ENCODE measurements around the gene ARHGAP26. TPM values are rescaled to one million over a fixed set of nuclear protein-coding genes. Genes with fewer than 3 reads are reported as not detected.

Gene ARHGAP26
- total RNA-seq, 1 donor from 2014 or later = 17.1 TPM

GRCh38 chr5:143011585-143011984, 241.4 kb downstream of the ARHGAP26 start:
- no peak overlapping the region for H3K4me3 ChIP-seq (ENCODE audit: low read depth, low read length)
- no peaks in the 10 kb centered on the region for H3K36me3 ChIP-seq (ENCODE audit: control insufficient read depth, insufficient read depth, low read length)
- no peaks in the 10 kb centered on the region for H3K27me3 ChIP-seq (ENCODE audit: control insufficient read depth, insufficient read depth, low read length)
- TF ChIP-seq, protein P1, sequence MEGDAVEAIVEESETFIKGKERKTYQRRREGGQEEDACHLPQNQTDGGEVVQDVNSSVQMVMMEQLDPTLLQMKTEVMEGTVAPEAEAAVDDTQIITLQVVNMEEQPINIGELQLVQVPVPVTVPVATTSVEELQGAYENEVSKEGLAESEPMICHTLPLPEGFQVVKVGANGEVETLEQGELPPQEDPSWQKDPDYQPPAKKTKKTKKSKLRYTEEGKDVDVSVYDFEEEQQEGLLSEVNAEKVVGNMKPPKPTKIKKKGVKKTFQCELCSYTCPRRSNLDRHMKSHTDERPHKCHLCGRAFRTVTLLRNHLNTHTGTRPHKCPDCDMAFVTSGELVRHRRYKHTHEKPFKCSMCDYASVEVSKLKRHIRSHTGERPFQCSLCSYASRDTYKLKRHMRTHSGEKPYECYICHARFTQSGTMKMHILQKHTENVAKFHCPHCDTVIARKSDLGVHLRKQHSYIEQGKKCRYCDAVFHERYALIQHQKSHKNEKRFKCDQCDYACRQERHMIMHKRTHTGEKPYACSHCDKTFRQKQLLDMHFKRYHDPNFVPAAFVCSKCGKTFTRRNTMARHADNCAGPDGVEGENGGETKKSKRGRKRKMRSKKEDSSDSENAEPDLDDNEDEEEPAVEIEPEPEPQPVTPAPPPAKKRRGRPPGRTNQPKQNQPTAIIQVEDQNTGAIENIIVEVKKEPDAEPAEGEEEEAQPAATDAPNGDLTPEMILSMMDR (IDR thresholded peaks at IDR 0.05; ENCODE audit: insufficient read depth, low read length, severe bottlenecking) = no peak
- DNase-seq (ENCODE audit: low read depth) (no peak), FAIRE-seq (no peak)

DNA sequence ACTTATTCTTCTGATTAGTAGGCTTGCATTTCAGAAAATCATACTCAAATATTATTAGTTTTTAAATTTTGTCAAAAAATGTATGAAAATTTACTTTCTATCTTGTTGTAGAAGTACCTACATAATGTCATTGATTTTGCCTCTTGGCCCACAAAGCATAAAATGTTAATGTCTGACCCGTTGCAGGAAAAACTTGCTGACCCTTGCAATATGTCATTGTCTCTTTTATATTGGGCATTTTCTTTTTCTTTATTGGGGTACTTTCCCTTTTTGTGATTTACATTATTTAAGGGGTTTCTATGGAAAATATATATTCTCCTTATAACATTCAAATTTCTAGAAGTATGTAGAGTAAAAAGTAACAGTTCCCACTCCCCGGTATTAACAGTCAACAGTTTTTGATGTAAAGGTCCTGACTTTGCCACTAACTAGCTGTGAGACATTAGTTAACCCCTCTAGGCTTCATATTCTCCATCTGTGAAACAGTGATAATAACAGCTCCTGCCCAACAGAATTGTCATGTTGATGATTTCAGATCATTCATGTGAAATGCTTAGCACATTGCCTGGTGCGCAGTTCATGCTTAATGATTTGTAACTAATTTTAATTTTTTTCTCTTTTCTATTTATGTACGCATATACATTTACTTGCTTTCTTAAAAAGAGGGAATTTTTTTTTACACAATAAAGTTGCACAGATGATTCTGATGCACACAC, 243.2 kb downstream of the ARHGAP26 start:
- TF ChIP-seq, protein P1 (IDR thresholded peaks at IDR 0.05; ENCODE audit: insufficient read depth, low read length, severe bottlenecking) = no peak
- Histone ChIP-seq H3K4me3 (ENCODE audit: low read depth, low read length) (no peak overlapping the region), H3K36me3 (ENCODE audit: control insufficient read depth, insufficient read depth, low read length) (no peaks in the 10 kb centered on the region), H3K27me3 (ENCODE audit: control insufficient read depth, insufficient read depth, low read length) (no peaks in the 10 kb centered on the region)
- DNase-seq (ENCODE audit: low read depth) (no peak), FAIRE-seq (no peak)

DNA sequence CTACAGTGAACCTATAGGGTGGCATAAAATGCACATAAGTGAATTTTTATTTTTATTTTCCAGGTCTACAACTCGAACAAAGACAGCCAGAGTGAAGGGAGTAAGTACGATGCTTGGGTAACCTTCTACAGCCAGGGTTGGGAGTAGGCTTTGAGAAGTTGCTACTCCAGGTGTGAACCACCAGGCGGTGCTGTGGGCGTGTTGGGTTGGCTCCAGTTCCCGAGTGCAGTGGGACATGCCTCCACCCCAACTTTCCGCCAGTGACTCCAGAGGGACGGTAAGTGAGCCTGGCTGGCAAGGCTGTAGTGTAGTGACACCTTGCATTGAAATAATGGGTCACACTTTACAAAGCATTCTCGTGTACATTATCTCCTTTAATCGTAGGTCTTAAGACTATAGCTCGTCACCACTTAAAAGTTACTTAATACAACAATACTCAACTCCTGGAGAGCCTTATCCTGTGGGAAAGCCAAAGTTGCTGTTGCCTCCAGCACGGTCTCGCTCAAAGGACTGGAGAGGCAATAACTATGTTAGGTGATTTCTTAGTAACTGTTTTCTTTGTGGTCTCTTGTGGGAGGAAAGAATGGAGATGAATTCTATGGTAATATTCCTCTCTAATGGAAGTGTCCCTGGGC, 244.0 kb downstream of the ARHGAP26 start:
- DNase-seq (ENCODE audit: low read depth) (no peak), FAIRE-seq (peak; percentile 66)
- TF ChIP-seq, protein P1 (IDR thresholded peaks at IDR 0.05; ENCODE audit: insufficient read depth, low read length, severe bottlenecking) = peak; percentile 61
- H3K4me3 ChIP-seq (ENCODE audit: low read depth, low read length) = no peak overlapping the region
- no peaks in the 10 kb centered on the region for H3K27me3 ChIP-seq (ENCODE audit: control insufficient read depth, insufficient read depth, low read length)
- H3K36me3 ChIP-seq (ENCODE audit: control insufficient read depth, insufficient read depth, low read length) = no peaks in the 10 kb centered on the region

- no peaks in the 10 kb centered on the region for H3K36me3 ChIP-seq (ENCODE audit: control insufficient read depth, insufficient read depth, low read length)
- DNase-seq (ENCODE audit: low read depth) (peak; percentile 70), FAIRE-seq (no peak)
- TF ChIP-seq, protein P1 (IDR thresholded peaks at IDR 0.05; ENCODE audit: insufficient read depth, low read length, severe bottlenecking) = peak; percentile 68
- H3K4me3 ChIP-seq (ENCODE audit: low read depth, low read length) = no peak overlapping the region
- H3K27me3 ChIP-seq (ENCODE audit: control insufficient read depth, insufficient read depth, low read length) = no peaks in the 10 kb centered on the region
Observed at GRCh38 chr5:143016777-143017516, 246.8 kb downstream of the ARHGAP26 start.

GRCh38 chr5:143017541-143017940, 247.4 kb downstream of the ARHGAP26 start:
- no peaks in the 10 kb centered on the region for H3K27me3 ChIP-seq (ENCODE audit: control insufficient read depth, insufficient read depth, low read length)
- DNase-seq (ENCODE audit: low read depth) (no peak), FAIRE-seq (no peak)
- H3K36me3 ChIP-seq (ENCODE audit: control insufficient read depth, insufficient read depth, low read length) = no peaks in the 10 kb centered on the region
- H3K4me3 ChIP-seq (ENCODE audit: low read depth, low read length) = no peak overlapping the region
- TF ChIP-seq, protein P1 (IDR thresholded peaks at IDR 0.05; ENCODE audit: insufficient read depth, low read length, severe bottlenecking) = no peak

Data from bronchial epithelial cell (primary cell).